ENCODE measurements around the gene CNTD1. TPM values are rescaled to one million over a fixed set of nuclear protein-coding genes. Genes with fewer than 3 reads are reported as not detected.

CNTD1 gene
- total and polyA plus RNA-seq, 2 experiments from 2014 or later, result 0.27 to 2.5 TPM

DNA sequence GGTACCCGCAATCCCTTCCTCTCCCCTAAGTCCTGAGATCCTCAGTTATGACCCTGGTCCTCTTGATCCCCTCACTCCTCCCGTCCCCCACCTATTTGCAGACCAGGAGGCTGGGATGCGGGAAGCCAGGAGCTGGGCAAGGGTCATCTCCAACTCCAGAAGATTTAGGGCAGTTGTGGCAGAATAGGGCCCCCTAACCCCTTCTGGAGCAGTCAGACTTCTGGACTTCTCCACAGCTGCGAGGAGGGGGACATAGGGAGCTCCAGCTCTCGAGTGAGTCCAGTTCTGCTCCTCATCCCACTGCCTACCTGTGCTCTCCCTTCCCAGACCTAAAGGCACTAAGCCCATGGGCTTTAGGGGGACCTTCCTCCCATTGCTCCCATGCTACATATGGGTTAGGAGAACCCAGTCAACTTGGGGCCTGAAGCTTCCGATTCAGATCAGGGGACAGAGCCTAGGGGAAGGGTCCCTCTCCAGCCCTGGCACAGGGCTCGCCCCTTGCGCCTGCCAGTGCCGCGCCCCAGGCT lies 17.0 kb upstream of the CNTD1 start:
- Histone ChIP-seq H3K4me3 (no peak overlapping the region), H3K36me3 (peaks cover 11% of the 10 kb centered on the region), H3K4me1 (ENCODE audit: low read depth) (no peaks in the 10 kb centered on the region), H3K27me3 (peaks cover 40% of the 10 kb centered on the region), H3K27ac (no peak overlapping the region), H3K9me3 (ENCODE audit: low read depth) (no peaks in the 10 kb centered on the region)
- DNase-seq (ENCODE audit: low read depth in 1 of 2, low spot score in 1 of 2), result no peak
- no peak for TF ChIP-seq CTCF (IDR thresholded peaks at IDR 0.05; ENCODE audit: low read depth, low read length)

DNA sequence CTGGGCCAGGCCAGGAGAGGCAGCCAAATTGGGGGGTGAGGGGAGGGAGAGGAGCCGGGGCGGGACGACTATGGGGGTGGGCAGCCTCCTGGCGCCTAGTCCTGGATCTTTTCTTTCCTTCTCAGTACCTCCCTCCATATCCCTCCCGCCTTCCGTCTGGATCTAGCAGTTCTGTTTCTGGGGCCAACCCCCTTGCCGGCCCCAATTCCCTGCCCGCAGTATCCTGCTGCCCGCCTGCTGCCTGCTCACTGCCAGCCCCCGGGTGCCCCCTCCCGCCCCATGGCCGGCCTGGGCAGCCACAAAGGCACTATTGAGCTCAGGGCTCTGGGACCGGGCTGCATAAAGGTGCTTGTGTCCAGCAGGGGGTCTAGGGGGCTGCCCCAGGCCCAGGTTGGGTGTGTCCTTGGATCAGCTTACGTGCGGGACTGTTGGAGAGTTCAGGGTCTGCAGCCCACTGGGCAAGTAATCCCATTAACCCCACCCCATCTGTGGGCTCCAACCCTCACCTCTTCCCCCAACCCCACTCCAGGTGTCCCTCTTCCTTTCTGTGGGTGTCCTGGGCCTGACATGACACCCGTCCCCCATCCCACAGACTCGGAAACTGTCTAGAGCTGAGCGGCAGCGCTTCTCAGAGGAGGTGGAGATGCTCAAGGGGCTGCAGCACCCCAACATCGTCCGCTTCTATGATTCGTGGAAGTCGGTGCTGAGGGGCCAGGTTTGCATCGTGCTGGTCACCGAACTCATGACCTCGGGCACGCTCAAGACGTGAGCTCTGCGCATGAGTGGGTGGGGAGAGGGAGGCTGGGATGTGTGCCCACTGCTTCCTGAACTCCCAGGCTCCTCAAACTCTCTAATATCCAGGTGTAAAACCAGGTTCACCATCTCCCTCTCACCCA lies 16.2 kb upstream of the CNTD1 start:
- DNase-seq (ENCODE audit: low read depth in 1 of 2, low spot score in 1 of 2), result no peak
- Histone ChIP-seq H3K27ac (no peak overlapping the region), H3K4me3 (no peak overlapping the region)

DNA sequence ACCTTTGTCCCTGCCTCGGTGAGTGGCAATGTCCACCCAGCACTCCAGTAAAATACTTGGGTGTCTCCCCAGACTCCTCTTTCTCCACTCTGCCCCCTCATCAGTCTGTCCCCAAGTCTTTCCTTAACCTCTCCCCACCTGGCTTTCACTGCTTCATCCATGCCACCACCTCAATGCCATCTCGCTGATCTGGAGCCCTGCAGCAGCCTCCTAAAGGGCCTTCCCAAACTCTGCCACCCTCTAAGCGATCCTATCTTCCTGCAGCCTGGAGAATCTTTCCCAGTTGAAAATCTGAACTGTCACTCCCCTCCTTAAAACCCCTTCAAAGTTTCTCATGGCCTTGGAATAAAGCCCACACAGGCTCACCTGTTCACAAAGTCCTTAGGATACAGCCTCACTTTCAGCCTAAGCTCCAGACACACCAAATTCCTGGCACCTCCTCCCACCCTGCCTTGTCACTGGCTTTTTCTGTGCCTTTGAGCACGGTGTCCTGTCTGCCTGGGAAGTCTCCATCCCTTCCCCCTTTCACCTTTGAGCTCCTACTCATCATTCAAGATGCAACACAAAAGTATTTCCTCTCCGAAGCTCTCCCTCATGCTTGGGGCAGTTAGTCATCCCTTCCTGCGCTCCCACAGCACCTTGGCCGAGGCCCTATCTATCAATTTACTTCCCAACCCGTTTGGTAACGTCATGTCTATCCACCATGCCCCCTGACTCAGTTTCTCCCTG lies 15.4 kb upstream of the CNTD1 start:
- H3K27ac ChIP-seq, result no peak overlapping the region
- peaks cover 7% of the 10 kb centered on the region for H3K36me3 ChIP-seq
- DNase-seq (ENCODE audit: low read depth in 1 of 2, low spot score in 1 of 2), result peak in 1 of 2 donors; percentile 81
- no peak for TF ChIP-seq CTCF (IDR thresholded peaks at IDR 0.05; ENCODE audit: low read depth, low read length)
- no peaks in the 10 kb centered on the region for H3K4me1 ChIP-seq (ENCODE audit: low read depth)
- H3K4me3 ChIP-seq, result no peak overlapping the region
- no peaks in the 10 kb centered on the region for H3K9me3 ChIP-seq (ENCODE audit: low read depth)
- peaks cover 42% of the 10 kb centered on the region for H3K27me3 ChIP-seq

More for the DNA sequence above, 16.2 kb upstream of the CNTD1 start:
- peaks cover 42% of the 10 kb centered on the region for H3K27me3 ChIP-seq
- peaks cover 11% of the 10 kb centered on the region for H3K36me3 ChIP-seq
- no peaks in the 10 kb centered on the region for H3K4me1 ChIP-seq (ENCODE audit: low read depth)
- H3K9me3 ChIP-seq (ENCODE audit: low read depth), result no peaks in the 10 kb centered on the region
- TF ChIP-seq CTCF (IDR thresholded peaks at IDR 0.05; ENCODE audit: low read depth, low read length), result no peak

GRCh38 chr17:42783791-42784138 lies 14.9 kb upstream of the CNTD1 start:
- Histone ChIP-seq H3K9me3 (ENCODE audit: low read depth) (no peaks in the 10 kb centered on the region), H3K27ac (no peak overlapping the region), H3K4me3 (no peak overlapping the region), H3K36me3 (peaks cover 5% of the 10 kb centered on the region), H3K4me1 (ENCODE audit: low read depth) (no peaks in the 10 kb centered on the region), H3K27me3 (peaks cover 42% of the 10 kb centered on the region)
- TF ChIP-seq CTCF (IDR thresholded peaks at IDR 0.05; ENCODE audit: low read depth, low read length), result no peak
- no peak for DNase-seq (ENCODE audit: low read depth in 1 of 2, low spot score in 1 of 2)

- H3K4me3 ChIP-seq, result no peak overlapping the region
- no peaks in the 10 kb centered on the region for H3K9me3 ChIP-seq (ENCODE audit: low read depth)
- H3K27me3 ChIP-seq, result peaks cover 42% of the 10 kb centered on the region
- no peak overlapping the region for H3K27ac ChIP-seq
- no peaks in the 10 kb centered on the region for H3K36me3 ChIP-seq
- no peaks in the 10 kb centered on the region for H3K4me1 ChIP-seq (ENCODE audit: low read depth)
- no peak for DNase-seq (ENCODE audit: low read depth in 1 of 2, low spot score in 1 of 2)
- no peak for TF ChIP-seq CTCF (IDR thresholded peaks at IDR 0.05; ENCODE audit: low read depth, low read length)
Observed at GRCh38 chr17:42784409-42784808, 14.3 kb upstream of the CNTD1 start.

Data from cardiac muscle cell (in vitro differentiated cells and primary cell).